Activated CD8-positive, alpha-beta memory T cell treated with anti-CD3 and anti-CD28 coated beads for 1 hour (primary cell): ENCODE results near the gene CGB3.
"Not testable (repeated sequence)": the region's sequence is repeated elsewhere in the genome, so short reads cannot be mapped to it uniquely, and the experiment has no call there.

Source experiments
- DNase-seq, 2 donors: peaks; one replicate each; pipeline ENCODE4 v3.0.0-alpha.2; 2020; ENCODE audit warnings: low read depth in 1 of 2; ENCODE audit errors: extremely low read depth in 1 of 2

The CGB3 gene

GRCh38 chr19:49043548-49043947 is 19.4 kb upstream of the CGB3 start, which contains the start of gene CGB5:
Gene CGB5, plus strand, starts transcription at chr19:49043848. Its CDS starts 362 bp downstream, at chr19:49044210.
- DNase-seq = not testable (repeated sequence)

- not testable (repeated sequence) for DNase-seq
These were observed 18.5 kb upstream of the CGB3 start for GRCh38 chr19:49042666-49043065.

DNA sequence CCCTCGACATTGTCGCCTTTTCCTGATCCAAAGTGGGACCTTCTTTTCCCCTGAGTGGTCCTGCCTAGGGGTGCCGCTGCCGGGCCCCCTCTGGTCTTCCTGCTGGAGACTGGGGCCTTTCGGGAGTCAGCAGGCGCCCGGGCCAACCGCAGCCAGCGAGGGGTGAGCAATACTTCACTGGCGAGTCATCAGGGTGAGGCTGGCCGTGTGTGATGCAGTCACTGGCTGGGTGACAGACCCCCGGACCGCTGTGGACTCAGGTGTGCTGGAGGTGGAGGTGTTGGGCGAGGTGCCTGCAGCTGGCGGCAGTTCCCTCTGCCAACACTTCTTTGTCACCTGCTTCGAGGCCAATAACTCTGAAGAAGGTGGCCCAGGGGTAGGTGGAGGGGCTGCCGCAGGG is 18.0 kb upstream of the CGB3 start:
- DNase-seq = no peak

DNA sequence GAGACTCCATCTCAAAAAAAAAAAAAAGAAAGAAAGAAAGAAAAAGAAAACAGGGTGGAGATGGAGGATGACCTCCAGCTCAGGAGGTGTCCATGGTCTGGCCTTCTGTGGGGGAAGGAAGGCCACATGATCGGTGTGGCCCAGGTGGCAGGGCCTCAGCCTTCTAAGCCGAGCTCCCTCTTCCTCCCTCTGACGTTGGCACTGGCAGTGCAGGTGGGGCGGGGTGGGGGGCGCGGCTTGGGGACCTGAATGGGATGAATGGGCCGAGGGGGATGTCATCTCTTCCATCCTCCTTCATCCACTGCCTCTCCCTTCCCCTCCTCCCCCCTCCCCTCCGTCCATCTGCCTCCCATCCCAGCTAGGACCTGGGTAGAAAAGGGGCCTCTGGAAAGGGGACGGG is 15.6 kb upstream of the CGB3 start:
- DNase-seq = not testable (repeated sequence)

- not testable (repeated sequence) for DNase-seq
These were observed 14.6 kb upstream of the CGB3 start for GRCh38 chr19:49038557-49039276.

DNA sequence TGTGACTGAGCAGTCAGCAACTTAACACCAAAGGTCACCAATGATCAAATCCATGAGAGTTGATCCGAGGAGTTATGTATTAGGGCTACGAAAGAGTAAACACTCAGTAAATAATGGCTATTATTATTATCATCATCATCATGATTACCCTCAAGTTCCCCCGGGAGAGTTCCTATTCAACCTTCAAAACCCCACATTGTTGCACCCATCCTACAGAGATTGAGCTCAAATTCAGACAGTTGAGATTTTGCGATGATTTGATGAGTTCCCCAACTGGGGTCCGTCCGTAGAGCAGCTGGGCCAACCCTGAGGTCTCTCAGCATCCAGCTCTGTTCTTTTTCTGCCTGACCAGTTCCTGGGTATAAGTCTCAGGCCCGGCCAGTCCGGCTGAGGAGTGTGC is 14.0 kb upstream of the CGB3 start:
- DNase-seq = not testable (repeated sequence)

DNA sequence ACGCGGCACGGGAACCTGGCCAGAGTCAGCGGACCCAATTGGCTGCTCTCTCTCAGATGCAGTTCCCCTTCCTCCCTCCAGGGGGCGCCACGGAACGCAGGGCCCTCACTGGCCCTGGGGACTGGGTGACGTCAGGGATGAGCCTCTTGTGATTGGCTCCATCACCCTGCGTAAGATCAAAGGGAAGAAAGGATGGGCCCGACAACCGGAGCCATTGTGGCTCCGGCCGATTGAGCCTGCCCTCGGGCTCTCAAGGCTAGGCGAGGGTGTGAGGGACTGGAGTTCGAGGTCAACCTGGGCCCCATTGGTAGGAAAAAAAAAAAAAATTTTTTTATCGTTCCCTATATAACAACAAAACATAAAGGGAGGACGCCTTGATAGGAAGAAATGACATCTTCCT is 12.7 kb upstream of the CGB3 start, which contains the start of gene CGB1:
CGB1 (minus strand) TSS at position 81 of the 400 bp plus-strand sequence. CDS start 184 bp downstream, outside the sequence.
- DNase-seq = not testable (repeated sequence)

DNA sequence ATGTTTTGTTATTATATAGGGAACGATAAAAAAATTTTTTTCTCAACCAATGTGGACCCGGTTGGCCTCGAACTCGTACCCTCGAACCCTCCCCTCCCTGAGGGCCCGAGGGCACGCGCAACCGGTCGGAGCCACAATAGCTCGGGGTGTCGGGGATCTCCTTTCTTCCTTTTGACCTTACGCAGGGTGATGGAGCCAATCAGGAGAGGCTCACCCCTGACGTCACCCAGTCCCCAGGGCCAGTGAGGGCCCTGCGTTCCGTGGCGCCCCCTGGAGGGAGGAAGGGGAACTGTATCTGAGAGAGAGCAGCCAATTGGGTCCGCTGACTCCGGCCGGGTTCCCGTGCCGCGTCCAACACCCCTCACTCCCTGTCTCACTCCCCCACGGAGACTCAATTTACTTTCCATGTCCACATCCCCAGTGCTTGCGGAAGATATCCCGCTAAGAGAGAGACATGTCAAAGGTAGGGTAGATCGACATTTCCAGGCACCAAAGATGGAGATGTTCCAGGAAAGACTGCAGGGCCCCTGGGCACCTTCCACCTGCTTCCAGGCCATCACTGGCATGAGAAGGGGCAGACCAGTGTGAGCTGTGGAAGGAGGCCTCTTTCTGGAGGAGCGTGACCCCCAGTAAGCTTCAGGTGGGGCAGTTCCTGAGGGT is 7.6 kb upstream of the CGB3 start, which contains the start of gene CGB2:
CGB2 (plus strand) TSS at position 249 of the 660 bp plus-strand sequence; CDS start at position 455, 206 bp downstream.
- peak in 1 of 2 donors; percentile 40 for DNase-seq

- DNase-seq = not testable (repeated sequence)
These were observed 6.2 kb upstream of the CGB3 start for GRCh38 chr19:49030323-49030722.

GRCh38 chr19:49029749-49030148 is 5.6 kb upstream of the CGB3 start:
- DNase-seq = not testable (repeated sequence)

DNA sequence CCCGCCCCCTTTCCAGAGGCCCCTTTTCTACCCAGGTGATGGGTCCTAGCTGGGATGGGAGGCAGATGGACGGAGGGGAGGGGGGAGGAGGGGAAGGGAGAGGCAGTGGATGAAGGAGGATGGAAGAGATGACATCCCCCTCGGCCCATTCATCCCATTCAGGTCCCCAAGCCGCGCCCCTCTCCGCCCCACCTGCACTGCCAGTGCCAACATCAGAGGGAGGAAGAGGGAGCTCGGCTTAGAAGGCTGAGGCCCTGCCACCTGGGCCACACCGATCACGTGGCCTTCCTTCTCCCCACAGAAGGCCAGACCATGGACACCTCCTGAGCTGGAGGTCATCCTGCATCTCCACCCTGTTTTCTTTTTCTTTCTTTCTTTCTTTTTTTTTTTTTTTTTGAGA is 4.6 kb upstream of the CGB3 start:
- DNase-seq = not testable (repeated sequence)

DNA sequence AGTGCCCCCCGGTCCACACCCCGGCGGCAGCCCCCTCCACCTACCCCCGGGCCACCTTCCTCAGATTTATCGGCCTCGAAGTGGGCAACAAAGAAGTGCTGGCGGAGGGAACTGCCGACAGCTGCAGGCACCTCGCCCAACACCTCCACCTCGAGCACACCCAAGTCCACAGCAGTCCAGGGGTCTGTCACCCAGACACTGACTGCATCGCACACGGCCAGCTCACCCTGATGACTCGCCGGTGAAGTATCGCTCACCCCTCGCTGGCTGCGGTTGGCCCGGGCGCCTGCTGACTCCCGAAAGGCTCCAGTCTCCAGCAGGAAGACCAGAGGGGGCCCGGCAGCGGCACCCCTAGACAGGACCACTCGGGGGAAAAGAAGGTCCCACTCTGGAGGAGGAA is 1.5 kb upstream of the CGB3 start:
- not testable (repeated sequence) for DNase-seq

DNA sequence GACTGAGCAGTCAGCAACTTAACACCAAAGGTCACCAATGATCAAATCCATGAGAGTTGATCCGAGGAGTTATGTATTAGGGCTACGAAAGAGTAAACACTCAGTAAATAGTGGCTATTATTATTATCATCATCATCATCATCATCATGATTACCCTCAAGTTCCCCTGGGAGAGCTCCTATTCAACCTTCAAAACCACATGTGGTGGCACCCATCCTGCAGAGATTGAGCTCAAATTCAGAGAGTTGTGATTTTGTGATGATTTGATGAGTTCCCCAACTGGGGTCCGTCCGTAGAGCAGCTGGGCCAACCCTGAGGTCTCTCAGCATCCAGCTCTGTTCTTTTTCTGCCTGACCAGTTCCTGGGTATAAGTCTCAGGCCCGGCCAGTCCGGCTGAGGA is 955 bp upstream of the CGB3 start:
- not testable (repeated sequence) for DNase-seq

DNA sequence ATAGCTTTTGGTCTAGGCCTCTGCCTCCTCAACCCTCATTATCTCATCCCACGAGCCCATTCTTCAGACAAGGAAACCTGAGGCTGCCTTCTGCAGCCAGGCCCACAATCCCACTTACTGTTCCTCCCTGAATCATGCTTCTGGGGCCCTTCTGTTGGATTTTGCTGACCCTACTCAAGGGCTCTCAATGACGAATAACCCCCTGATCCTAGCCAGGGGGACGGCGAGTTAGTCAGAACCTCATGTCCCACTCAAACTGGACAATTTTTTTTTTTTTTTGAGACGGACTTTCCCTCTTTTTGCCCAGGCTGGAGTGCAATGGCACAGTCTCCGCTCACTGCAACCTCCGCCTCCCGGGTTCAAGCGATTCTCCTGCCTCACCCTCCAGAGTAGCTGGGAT is 2.0 kb downstream of the CGB3 start:
- DNase-seq = no peak

GRCh38 chr19:49020931-49021895 is 2.9 kb downstream of the CGB3 start:
- DNase-seq = no peak

DNA sequence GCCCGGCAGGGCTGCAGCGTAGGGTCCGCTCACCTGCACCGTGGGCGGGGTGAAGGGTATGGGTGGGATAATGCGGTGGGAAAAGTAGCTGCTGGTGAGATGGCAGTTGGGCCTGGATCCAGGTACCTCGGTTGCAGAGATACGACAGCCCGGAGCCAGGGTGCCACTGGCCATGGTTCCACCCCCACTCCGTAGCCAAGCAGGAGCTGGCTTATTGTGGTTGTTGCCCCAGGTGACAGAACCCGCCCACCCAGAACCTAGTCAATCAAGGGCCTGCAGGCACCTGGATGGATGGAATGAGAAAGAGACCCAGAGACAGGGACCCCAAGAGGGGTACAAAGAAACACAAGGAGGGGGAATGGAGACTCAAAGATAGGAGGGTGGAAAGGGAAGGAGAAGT is 3.8 kb downstream of the CGB3 start:
- no peak for DNase-seq

DNA sequence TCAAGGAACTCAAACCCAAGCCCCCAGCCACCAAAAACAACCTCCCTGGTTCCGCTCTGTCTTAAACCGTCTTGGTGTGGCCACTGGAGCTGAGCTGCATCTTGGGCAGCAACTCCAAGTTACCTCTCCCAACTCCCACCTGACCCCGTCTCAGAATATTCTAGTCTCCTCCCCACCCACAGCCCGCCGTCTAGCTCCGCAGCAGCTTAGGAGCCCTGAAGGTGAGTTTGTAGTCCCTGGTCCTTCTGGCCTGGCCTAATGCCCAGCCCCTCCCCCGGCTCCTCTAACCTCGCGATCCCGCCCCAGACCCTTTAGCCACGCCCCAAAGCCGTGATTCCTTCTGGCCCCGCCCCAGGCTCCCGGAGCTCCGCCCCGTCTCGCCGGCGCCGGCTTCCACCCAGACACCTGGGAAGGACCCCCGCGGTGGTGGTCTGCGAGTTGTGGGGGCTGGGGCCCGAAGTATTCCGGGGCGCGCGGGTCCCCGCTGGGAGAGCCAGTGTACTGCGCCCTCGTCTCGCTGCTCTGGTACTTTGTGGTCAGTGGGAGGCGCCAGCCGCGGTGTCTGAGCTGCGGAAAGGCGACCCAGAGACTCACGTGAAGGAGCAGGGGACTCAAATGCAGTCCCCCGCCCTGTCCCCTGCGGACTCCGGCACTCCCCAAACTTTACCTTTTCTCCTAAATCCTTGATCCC is 4.7 kb downstream of the CGB3 start:
- DNase-seq = peak in 1 of 2 donors; percentile 50

DNA sequence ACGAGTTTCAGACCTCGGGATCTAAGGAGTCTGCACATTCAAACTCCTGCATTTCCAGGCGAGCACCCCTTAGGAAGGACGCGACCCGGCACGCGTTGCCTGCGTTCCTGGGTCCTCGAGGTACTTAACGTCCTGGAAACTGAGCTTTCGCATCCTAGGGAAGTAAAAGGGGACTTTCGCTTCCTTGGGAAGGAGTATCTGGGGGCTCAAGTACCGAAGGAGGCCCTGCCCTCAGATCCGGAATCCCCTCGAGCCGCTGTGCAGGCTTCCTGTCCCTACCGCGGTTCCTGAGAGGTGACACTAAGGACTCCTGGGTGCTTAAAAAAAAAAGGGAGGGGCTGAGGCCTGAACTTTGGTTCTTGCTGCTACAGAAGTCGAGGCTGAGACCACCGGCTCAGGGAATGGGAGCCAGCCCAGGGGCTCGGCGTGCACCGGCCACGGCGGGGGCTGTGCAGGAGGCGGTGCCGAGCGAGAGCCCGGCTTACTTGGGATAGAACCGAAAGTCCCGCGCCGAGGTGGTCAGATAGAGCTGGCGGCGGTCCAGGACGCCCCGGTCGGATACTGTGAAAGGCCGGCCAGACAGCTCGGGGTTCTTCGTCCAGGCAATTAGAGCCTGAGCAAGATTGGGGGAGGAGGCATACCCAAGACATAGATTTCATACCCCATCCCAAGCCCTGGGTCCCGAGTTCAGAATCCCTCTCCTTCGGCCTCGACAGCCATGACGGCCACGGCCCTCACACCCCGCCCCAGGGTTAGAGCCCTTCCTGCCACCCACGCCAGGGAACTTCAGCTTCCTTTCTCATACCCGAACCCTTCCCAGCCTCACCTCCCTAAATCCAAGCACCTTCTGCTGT is 5.5 kb downstream of the CGB3 start:
- not testable (repeated sequence) for DNase-seq

- DNase-seq = peak; percentile 29 to 58
These were observed 6.3 kb downstream of the CGB3 start for GRCh38 chr19:49017666-49018351.
